Hippocampal formation (tissue), 2 donors: Measurements from ENCODE around the gene KLF16.

ENCODE experiments used
- DNase-seq, 2 donors: peaks; one replicate each; lab custom pipeline; 2025; lab: John Stamatoyannopoulos, UW

KLF16 gene

DNA sequence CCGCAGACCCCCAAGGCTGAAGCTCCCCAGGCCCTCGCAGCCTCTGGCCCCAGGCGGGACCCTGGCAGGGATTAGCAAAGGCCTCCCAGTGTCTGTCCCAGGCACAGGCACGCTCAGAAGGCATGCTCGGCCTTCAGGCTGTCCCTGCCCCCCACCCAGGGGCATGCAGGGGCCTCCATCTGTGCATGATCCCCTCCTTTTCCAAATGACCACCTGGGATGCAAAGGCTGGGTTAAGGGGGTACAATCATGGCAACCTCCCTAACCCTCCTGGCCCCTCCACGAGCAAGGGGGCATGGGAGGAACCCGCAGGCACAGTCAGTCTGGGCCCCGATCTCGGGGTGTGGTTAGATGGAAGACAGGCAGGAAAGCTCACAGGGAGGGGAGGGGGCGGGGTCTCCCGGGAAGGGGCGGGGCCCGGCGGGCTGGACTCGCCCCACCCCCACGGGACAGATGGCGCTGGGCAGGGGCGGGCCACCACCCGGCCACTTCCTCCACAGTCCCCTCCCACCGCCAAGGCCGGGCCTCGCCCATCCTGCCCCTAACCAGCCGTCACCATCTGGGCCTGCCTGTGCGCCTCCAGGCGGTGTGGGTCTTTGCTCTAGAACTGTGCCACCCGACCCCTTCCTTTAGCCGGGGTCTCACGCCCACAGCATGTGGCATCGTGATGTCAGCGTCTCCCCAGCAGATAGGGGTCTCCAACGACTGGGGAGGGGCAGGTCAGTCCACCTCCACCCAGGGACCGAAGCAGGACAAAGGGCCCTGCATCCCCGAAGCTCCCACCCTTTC is 8.1 kb downstream of the KLF16 start:
- DNase-seq = peak in 1 of 2 donors; percentile 72

GRCh38 chr19:1854542-1855039 is 8.8 kb downstream of the KLF16 start:
- no peak for DNase-seq

GRCh38 chr19:1854039-1854541 is 9.3 kb downstream of the KLF16 start:
- DNase-seq = no peak

- peak; percentile 27 for DNase-seq
Measured at GRCh38 chr19:1853295-1854038, 9.9 kb downstream of the KLF16 start.

DNA sequence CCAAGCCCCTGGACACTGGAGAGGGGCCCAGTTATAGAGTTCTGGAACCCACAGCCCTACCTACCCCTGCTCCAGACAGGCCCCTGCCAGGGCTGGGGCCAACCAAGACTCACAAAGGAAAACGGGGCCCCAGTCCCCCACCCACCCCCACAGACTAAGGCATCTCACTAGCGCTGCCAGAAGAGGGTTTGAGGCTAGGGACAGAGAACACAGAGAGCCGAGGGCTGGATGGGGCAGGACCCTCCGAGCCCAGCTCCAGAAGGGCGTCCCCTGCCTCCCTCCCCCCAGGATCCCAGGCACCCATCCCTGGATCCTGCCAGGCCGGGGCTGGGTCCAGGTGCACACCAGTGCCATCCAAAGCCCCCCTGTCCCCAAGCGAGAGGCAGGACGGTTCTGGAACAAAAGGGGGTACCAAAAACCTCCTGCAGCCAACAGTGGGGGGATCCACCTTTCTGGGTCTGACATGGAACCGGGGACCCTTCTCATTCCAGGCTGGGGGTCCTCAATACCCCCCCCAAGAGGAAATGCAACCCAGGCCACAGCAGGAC is 10.7 kb downstream of the KLF16 start:
- DNase-seq = no peak

DNA sequence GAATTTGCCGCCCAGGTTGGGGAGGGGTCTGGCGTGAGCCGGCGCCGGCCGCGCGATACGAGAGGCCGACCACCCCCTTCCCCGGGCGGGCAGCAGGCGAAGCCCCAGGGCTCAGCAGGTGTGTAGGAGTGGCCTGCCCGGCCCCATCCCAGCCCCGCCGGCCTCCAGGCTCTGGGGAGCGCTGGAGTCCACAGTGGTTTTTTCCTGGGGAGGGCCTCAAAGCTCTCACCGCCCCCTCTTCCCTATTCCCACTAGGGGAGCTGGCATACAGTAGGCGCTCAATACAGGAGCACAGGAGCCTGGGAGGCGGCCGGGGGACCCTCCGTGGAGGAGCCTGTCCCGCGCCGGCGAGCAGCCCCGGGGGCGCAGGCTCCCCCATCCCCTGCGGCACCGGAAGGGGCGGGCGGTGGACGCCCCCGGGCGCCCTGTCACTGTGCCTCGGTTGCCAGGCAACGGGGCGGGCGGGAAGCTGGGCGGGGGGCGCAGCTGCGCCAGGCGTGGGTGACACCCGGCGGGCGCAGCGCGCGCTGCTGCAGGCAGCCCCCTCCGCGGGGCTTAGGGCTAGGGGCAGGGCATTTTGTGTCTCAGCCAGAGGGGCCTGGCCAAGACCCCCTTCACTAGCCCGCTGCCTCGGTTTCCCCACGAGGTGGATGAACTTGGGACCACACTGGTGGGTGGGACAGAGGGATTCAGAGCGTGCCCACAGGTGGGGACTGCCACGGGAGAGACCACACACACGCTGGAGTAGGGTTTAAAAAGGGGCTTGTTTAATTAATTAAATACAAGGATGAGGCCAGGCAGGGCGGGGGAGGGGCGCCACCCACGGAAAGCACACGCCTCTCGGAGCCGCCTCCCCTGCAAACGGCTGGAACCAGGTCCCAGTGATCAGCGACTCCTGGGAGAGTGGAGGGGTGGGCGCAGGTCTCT is 11.5 kb downstream of the KLF16 start:
- DNase-seq = no peak

DNA sequence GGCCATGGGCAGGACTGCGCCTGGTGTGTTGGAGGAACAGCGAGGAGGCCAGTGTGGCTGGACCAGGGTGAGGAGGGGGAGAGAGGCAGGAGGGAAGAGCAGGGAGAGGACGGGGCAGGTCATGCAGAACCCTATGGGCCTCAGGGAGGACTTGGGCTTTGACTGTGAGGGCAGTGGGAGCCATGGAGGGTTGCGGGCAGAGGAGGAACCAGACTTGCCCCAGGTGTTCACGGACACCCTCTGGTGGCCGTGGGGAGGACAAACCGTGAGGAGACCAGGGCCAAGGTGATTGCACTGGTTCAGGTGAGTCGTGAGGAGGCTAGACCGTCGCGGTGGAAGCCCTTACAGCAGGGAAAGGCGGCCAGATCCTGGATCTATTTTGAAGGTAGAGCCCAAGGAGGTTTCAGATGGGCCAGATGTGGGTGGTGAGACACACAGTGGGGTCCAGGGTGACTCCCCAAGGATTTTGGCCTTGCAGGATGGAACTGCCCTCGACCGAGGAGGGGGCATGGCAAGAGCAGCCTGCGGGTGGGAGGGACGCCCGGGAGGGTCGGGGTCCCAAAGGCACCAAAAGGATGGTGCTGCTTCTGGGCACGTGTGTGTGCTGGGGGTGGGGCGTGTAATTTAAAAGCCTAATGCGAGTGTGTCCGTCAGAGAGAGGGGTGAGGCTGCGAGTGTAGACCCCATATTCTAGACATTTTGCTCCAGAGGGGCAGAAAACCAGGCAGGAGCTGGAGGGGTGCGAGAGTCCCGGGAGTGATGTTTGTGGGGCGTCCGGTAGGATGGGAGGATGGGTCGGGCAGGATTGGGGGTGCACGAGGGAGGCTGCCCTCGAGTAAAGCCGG is 12.3 kb downstream of the KLF16 start:
- no peak for DNase-seq

DNA sequence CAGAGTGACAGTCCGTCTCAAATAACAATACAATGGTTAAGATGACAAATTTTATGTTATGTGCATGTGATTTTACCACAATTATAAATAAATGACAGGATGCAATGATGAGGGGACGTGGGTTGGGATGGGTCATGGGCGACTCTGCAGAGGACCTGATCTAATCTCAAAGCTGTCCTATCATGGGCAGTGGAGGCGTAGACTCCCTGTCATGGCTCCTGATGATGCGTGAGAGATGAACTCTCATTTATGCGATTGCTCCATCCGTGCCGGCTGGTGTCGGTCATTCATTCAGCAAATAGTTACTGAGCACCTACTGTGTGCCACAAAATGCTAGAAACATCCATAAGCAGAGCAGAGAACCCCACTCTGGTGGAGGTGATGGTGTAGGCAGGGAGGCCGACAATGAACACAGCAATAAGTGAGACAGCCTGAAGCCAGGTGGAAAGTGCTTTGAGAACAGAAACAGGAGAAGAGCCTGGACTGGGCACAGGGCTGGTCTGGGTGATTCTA is 13.4 kb downstream of the KLF16 start:
- no peak for DNase-seq

DNA sequence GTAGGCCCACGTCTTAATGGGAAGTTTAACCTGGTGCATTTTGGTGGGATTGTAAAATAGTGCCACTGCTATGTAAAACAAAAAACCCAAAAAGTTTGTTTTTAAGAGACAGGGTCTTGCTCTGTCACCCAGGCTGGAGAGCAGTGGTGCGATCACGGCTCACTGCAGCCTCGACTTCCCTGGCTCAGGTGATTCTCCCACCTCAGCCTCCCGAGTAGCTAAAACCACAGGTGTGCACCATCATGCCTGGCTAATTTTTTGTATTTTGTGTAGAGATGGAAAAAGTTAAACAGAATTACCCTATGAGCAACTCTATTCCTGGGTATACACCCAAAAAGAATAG is 14.3 kb downstream of the KLF16 start:
- no peak for DNase-seq

- peak; percentile 86 to 93 for DNase-seq
Measured at GRCh38 chr19:1848399-1849131, 14.8 kb downstream of the KLF16 start, which contains the start of gene REXO1. Gene REXO1 (minus strand): TSS chr19:1848483. CDS start chr19:1848358, 125 bp downstream.

DNA sequence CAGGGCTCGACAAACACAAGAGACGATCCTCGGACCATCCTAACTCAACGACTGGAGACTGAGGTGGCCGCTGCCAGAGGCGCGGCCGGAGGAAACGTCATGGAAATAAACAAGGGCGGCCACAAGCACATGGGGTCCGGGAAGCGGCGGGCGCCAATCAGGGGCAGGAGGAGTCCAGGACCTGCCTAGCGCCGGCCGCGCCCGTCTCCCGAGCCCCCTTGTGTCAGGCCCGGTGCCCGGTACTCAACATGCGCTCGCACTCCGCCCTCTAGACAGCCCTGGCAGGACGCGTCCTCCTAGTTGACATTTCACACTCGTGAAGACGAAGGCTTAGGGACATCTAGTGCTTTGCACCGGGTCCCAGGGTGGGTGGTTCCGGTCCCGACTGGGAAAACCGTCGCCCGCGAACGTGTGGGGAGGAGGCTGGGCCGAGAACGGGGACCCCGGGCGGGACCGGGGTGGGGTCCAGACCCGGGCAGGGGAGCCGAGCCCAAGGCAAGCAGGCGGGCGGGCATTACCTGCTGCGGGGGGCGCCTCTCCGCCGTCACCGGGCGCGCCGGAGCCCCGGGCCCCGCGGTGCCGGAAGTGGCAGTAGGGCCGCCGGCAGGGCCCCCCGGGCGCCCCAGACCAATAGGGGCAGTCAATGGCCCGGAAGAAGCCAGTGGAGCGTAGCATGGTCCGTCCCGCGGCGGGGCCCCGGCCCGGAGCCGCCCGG is 15.5 kb downstream of the KLF16 start:
- no peak for DNase-seq

DNA sequence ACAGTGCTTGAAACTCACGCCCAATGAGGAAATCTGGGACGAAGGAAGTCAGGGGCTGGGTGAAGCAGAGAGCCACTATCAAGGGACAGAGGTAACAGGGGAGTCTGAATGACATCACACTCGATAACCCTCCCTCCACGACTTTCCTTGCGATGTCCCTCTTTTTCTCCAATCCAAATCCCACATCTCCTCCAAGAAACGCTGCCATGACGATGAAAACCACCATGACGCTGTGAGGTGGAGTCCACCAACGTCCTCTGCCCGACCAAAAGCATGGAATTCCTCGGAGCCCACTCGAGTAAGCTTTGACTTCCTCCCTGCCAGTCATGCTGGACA is 16.1 kb downstream of the KLF16 start:
- no peak for DNase-seq

DNA sequence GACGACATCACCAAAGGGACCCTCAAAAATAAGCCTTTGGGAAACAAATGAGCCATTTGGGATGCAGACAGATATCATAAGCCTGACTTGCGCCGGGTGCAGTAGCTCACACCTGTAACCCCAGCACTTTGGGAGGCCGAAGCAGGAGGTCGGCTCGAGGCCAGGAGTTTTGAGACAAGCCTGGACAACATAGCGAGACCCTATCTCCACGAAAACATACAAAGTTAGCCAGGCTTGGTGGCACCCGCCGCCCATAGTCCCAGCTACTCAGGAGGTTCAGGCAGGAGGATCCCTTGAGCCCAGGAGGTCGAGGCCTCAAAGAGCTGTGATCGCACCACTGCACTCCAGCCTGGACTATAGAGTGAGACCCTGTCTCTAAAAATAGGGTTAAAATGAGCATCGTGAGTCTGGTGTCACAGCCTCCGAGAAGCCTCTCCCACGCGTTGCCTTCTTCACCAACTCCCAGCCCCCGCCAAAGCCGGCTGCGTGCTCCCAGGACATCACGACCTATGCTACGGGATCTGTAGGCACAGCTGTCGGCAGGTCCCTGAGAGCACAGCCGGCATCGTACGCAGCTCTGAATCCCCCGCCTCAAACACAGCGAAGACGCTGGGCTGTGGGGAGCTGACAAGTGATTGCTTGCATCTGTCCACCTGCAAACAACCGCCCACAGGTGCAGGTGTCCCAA is 16.7 kb downstream of the KLF16 start:
- DNase-seq = no peak

GRCh38 chr19:1845642-1846041 is 17.7 kb downstream of the KLF16 start:
- DNase-seq = no peak

DNA sequence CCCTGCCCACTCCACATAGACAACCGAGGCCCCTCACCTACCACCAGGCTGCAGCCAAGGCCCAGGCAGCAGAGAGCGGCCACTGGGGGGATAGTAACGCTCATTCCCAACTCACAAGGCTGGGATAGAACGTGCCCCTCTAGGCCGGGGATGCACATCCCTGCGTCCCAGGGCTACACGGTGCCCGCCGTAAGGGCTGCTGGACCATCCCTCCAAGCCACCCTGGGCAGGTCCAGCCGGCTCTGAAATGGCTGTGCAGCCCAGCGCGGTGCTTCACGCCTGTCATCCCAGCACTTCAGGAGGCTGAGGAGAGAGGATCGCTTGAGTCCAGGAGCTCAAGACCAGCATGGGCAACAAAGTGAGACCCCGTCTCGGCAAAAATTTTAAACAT is 18.3 kb downstream of the KLF16 start:
- no peak for DNase-seq

GRCh38 chr19:1844513-1845124 is 18.8 kb downstream of the KLF16 start:
- no peak for DNase-seq

DNA sequence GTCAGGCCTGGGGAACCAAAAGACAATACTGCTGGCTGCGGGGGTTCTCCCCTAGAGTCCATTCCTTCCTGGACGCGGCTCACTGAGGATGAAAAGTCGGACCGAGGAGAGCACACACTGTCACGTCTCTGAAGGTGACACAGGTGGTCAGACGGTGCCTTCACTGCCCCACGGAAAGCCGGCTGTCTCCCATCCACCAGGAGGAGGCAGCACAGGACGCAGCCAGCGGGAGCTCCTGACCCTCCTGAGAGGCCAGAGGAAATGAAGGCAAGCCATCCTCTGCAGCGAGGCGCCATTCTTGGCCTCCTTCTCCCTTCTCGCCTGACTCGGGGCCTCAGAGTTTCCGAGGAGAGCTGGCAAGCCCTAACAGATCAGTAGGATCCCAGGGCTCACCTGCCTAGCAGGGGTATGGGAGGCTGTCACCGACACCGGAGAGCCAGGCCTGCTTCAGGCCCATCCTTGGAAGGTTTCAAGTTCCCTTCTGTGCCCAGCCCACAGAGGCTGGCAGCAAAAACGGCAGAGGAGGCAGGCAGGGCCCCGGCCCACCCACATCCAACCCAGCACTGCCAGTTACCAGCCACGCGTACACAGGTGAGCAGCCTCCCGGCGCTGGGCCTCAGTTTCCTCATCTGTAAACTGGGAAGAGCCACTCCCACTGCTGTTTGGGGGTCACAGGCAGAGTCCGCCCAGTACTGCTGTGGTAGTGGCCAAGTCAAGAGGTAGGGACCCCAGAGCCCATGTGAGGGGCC is 19.6 kb downstream of the KLF16 start:
- DNase-seq = no peak
